ENCODE data around the gene IFNL1.
"Not testable (repeated sequence)": the region's sequence is repeated elsewhere in the genome, so short reads cannot be mapped to it uniquely, and the experiment has no call there.

Gene IFNL1

GRCh38 chr19:39270036-39270871, 26.0 kb upstream of the IFNL1 start:
- DNase-seq: no peak

GRCh38 chr19:39273859-39274258, 22.3 kb upstream of the IFNL1 start:
- DNase-seq: not testable (repeated sequence)

- DNase-seq: no peak
Observed at GRCh38 chr19:39275578-39275977, 20.6 kb upstream of the IFNL1 start.

- DNase-seq: no peak
Observed at GRCh38 chr19:39276740-39277139, 19.5 kb upstream of the IFNL1 start.

GRCh38 chr19:39277598-39277997, 18.6 kb upstream of the IFNL1 start:
- no peak for DNase-seq

DNA sequence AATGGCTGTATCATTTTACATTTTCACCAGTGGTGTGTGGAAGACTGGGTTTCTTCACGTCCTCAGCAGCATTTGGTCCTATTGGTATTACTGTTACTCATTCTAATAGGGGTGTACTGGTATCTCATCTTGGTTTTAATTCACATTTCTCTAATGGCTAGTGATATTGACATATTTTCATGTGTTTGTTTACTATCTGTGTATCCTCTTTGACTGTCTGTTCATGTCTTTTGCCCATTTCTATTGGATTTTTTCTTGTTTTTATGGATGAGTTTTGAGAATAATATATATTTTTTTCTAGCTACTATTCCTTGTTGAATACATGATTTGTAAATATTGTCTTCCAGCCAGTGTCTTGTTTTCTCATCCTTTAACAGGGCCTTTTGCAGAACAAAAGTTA, 14.2 kb upstream of the IFNL1 start:
- DNase-seq: no peak

DNA sequence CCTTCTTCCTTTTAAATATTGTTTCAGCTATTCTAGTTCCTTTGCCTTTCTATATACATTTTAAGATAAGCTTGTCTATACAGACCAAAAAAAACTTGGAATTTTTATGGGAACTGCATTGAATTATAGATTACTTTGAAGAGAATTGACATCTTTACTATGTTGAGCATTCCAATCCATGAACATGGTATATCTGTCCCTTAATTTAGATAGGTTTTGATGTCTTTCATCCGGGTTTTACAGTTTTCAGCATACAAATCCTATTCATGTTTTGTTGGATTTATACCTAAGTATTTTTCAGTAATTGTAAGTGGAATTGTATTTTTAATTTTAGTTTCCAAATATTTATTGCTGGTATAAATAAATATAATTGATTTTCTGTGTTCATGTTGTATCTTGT, 12.2 kb upstream of the IFNL1 start:
- no peak for DNase-seq

DNA sequence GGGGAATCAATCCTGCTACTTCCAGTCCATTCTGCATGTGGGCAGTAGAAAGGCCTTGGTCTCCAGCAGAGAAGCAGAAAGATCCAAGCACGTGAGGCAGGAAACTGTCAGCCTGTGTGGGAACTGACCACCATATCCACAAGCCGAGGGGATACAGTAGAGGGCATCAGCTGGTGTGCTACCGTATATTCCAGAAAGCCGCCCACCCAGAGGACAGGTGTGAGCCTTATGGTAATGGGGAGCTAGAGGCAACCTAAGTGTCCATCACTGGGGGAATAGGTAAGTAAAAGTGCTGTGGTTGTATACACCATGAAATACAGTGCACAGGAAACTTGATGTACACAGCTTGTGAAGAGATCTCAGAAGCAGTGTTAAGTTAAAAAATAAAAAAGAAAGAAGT, 2.8 kb upstream of the IFNL1 start:
- no peak for DNase-seq

GRCh38 chr19:39296906-39297305, 699 bp downstream of the IFNL1 start:
- no peak for DNase-seq

DNA sequence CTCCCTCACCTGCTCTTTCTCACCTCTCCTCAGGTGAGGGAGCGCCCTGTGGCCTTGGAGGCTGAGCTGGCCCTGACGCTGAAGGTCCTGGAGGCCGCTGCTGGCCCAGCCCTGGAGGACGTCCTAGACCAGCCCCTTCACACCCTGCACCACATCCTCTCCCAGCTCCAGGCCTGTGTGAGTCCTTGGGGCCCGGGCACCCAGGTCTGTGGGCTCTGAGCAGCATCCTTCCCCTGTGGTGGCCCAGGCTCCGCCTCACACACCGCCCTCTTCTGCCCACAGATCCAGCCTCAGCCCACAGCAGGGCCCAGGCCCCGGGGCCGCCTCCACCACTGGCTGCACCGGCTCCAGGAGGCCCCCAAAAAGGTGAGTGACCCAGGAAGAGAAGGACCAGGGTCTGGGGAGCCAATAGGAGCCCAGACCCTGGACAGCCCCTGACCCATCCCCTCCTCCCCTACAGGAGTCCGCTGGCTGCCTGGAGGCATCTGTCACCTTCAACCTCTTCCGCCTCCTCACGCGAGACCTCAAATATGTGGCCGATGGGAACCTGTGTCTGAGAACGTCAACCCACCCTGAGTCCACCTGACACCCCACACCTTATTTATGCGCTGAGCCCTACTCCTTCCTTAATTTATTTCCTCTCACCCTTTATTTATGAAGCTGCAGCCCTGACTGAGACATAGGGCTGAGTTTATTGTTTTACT, 1.9 kb downstream of the IFNL1 start:
- no peak for DNase-seq

GRCh38 chr19:39299404-39299803, 3.2 kb downstream of the IFNL1 start:
- no peak for DNase-seq

GRCh38 chr19:39299832-39300231, 3.6 kb downstream of the IFNL1 start:
- DNase-seq: no peak

DNA sequence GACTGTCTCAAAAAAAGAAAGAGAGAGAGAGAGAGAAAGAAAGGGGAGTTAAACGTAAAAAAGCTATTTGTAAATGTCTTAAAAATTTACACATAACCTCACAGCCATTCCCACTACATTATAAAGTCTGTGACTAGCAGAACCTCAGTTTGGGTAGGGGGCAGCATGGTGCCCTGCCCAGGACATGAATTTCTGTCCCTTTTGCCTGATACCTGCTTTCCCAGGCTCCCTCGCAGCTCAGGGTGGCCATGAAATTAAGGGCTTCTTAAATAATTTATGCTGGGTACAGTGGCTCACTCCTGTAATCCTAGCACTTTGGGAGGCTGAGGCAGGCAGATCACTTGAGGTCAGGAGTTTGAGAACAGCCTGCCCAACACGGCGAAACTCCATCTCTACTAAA, 4.8 kb downstream of the IFNL1 start:
- no peak for DNase-seq

DNA sequence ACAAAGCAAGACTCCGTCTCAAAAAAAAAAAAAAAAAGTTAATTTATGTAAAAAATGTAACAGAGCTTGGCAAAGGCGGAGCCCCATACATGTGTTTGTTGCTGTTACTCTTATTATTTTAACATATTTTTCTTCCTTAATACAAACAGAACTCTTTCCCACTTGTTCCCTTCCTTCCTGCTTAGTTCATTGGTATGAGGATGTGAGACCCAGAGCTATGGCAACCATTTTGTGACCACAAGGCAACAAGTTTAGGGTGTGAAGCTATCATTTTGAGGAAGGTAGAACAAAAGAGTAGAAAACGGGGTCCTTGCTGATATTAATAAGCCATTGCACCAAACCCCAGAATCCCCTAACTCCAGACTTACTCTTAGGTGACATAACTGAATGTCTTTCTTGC, 5.4 kb downstream of the IFNL1 start:
- DNase-seq: no peak

- DNase-seq: no peak
Observed at GRCh38 chr19:39303373-39304184, 7.4 kb downstream of the IFNL1 start.

GRCh38 chr19:39304185-39304513, 7.9 kb downstream of the IFNL1 start:
- no peak for DNase-seq

DNA sequence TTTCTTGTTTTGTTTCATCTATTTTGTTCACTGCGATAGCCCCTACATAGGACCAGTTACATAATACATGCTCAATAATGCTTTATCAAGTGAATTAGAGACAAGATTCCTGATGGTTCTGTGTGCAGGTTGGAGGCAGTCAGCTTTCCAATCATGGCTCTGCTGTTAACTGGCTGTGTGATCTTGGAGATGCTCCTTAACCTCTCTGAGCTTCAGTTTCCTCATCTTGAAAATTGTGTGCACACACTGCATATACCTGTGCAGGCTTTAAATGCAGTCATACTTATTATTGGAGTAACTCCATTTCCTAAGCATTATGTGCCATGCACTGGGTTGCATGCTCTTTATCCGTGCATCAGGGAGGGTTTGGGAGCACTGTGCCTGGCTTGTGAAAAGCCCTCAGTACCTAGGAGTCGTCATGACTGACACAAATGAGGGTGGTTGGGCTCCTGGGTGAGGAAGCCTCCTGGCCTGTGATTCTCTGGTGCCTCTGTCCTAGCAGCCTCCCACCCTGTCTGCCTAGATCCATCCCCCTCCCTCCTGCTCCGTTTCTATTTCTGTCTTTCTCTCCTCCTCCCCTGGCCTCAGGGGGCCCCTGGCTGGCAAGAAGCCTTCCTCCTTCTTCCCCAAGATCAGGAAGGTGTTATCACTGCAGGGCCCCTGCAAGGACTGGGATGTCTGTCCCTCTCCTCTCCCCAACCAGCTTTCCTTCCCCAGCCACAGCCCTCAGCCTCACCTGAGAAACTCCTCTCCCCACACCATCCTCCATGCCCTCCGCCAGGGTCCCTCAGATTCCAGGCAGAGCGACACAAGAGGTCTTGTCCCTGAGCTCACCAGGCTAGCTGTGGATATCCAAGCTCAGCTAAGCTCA, 8.7 kb downstream of the IFNL1 start:
- DNase-seq: no peak

DNA sequence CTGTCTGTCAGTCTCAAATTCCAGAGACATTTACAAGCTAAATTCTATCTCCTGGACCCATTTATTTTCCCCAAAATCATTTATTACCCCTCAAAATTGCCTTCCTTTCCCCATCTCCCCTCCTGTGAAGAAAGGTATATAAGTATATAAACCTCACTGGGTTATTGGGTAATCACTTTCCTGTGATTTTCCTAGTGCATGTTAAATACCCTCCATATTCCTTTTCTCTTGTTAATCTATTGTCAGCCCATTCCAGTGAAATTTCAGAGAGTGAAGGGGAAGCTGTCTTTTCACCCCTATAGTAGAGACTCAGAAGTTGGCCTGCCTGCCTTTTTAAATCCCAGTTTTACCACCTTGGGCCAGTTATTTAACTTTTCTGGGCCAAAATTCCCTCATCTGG, 9.9 kb downstream of the IFNL1 start:
- no peak for DNase-seq

GRCh38 chr19:39307046-39307821, 11.0 kb downstream of the IFNL1 start:
- DNase-seq: no peak

GRCh38 chr19:39307822-39308530, 11.8 kb downstream of the IFNL1 start:
- no peak for DNase-seq
